Osteocyte (in vitro differentiated cells): ENCODE measurements around the gene PCGF1. TPM values are rescaled to one million over a fixed set of nuclear protein-coding genes. Genes with fewer than 3 reads are reported as not detected.
A peak's percentile ranks its signal among the peaks of the same experiment; 100 is the strongest.
"Not testable (repeated sequence)": the region's sequence is repeated elsewhere in the genome, so short reads cannot be mapped to it uniquely, and the experiment has no call there.

Source experiments
- DNase-seq: peaks from one replicate; pipeline ENCODE4 v3.0.0; 2021; ENCODE audit warnings: mixed read lengths; ENCODE audit not compliant: unreplicated experiment; ENCODE audit errors: extremely low spot score
- H3K27ac Mint-ChIP-seq: one replicate; pipeline ENCODE4 v1.8.0; 2021; ENCODE audit warnings: mild to moderate bottlenecking, mixed read lengths; ENCODE audit not compliant: unreplicated experiment
- H3K27me3 Mint-ChIP-seq: one replicate; pipeline ENCODE4 v1.8.0; 2021; ENCODE audit warnings: mixed read lengths; ENCODE audit not compliant: unreplicated experiment
- H3K36me3 Mint-ChIP-seq: one replicate; pipeline ENCODE4 v1.8.0; 2021; ENCODE audit warnings: mixed read lengths; ENCODE audit not compliant: unreplicated experiment
- H3K4me1 Mint-ChIP-seq: one replicate; pipeline ENCODE4 v1.8.0; 2021; ENCODE audit warnings: mixed read lengths; ENCODE audit not compliant: unreplicated experiment
- H3K4me3 Mint-ChIP-seq: one replicate; pipeline ENCODE4 v1.8.0; 2021; ENCODE audit warnings: mild to moderate bottlenecking, moderate library complexity, mixed read lengths; ENCODE audit not compliant: unreplicated experiment
- H3K9me3 Mint-ChIP-seq: one replicate; pipeline ENCODE4 v1.8.0; 2021; ENCODE audit warnings: mixed read lengths; ENCODE audit not compliant: unreplicated experiment
- total RNA-seq: library from RNA; stranded (reverse); gene quantifications from 2 replicates; pipeline ENCODE4 v1.2.1, GENCODE V29; 2021
- TF ChIP-seq, protein P1 (sequence below): fragments of 200-600 bp; sonication (generic); IDR thresholded peaks from 2 replicates; pipeline ENCODE4 v1.5.0; 2021; ENCODE audit warnings: antibody characterized with exemption, mild to moderate bottlenecking, moderate library complexity

Gene PCGF1
- total RNA-seq, 1 donor from 2014 or later: 32.5 TPM

DNA sequence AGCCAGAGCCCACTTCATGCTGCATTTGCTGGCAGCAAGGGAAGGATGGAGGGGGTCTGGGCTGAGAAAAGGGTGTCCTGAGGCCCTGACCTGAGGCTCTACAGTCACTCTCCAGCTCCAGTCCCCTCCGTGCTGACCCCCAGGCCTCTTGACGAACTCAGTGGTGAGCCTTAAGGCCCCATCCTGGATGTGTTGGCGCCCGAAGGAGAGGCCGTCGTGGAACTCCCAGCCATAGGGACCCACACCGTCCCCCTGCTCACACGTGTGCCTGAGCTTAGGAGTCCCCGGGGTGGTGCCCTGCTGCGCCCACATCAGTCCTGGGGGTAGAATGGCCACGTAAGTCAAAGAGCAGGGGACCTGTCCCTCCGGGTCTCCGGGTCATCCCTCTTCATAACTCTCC lies 43.1 kb downstream of the PCGF1 start:
- DNase-seq: no peak
- H3K27ac Mint-ChIP-seq: peak overlapping the region; percentile 76
- H3K4me3 Mint-ChIP-seq: peak overlapping the region; percentile 98
- H3K4me1 Mint-ChIP-seq: peaks cover 28% of the 10 kb centered on the region
- peaks cover 8% of the 10 kb centered on the region for H3K36me3 Mint-ChIP-seq
- TF ChIP-seq, protein P1, sequence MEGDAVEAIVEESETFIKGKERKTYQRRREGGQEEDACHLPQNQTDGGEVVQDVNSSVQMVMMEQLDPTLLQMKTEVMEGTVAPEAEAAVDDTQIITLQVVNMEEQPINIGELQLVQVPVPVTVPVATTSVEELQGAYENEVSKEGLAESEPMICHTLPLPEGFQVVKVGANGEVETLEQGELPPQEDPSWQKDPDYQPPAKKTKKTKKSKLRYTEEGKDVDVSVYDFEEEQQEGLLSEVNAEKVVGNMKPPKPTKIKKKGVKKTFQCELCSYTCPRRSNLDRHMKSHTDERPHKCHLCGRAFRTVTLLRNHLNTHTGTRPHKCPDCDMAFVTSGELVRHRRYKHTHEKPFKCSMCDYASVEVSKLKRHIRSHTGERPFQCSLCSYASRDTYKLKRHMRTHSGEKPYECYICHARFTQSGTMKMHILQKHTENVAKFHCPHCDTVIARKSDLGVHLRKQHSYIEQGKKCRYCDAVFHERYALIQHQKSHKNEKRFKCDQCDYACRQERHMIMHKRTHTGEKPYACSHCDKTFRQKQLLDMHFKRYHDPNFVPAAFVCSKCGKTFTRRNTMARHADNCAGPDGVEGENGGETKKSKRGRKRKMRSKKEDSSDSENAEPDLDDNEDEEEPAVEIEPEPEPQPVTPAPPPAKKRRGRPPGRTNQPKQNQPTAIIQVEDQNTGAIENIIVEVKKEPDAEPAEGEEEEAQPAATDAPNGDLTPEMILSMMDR: no peak
- H3K27me3 Mint-ChIP-seq: no peaks in the 10 kb centered on the region
- H3K9me3 Mint-ChIP-seq: no peaks in the 10 kb centered on the region

DNA sequence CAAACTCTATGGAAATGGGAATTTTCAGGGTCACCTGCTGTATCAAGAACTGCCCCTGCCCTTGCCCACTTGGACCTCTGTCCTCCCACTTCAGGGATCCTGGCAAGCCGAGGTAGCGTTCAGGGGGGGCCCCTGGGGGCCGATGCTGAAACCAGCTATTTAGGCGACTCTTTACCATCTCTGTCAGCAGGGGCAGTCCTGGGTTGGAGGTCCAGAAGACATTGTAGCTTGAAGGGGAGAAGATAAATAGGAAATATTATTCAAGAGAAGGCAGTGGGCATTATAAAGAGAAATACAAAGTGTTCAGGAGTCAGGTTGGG lies 44.7 kb downstream of the PCGF1 start:
- Mint-ChIP-seq H3K4me1 (peaks cover 30% of the 10 kb centered on the region), H3K36me3 (peaks cover 8% of the 10 kb centered on the region), H3K9me3 (no peaks in the 10 kb centered on the region), H3K4me3 (no peak overlapping the region), H3K27me3 (no peaks in the 10 kb centered on the region), H3K27ac (no peak overlapping the region)
- no peak for DNase-seq
- TF ChIP-seq, protein P1: no peak

DNA sequence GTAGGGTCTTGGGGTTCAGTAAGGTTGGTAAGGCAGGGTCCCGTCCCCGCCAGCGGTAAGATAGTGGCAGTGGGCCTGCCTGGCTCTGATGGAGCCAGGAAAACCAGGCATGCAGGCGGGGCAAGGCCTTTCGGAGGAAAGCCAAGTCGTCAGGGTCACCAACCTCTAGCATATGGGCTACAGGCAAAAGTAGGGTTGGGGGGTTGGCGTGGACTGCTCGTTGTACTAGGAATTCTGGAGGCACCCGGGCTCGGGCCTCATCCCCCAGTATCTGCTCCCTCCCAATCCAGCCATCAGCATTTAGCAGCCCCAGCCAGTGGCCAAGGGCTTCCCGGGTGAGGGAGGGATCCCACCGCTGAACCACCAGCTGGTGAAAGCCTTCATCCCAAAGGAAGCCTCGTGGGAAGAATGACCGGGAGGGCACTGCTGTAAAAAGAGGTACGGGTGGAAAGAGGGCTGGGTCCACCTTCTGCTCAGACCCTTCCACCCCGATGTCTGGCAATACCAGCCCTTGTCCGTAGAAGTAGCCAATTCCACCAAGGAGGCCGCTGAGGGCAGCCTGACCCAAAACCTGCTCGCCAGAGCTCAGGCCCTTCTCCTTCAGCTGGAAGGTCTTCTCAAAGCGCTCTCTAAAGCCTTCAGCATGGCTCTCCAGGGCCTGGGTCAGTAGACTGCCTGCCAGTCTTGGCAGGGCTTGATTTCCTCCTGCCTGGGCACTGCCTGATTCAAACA lies 45.3 kb downstream of the PCGF1 start:
- TF ChIP-seq, protein P1: no peak
- DNase-seq: no peak
- Mint-ChIP-seq H3K27me3 (no peaks in the 10 kb centered on the region), H3K36me3 (peaks cover 8% of the 10 kb centered on the region), H3K4me1 (peaks cover 31% of the 10 kb centered on the region), H3K27ac (no peak overlapping the region), H3K9me3 (no peaks in the 10 kb centered on the region), H3K4me3 (no peak overlapping the region)

DNA sequence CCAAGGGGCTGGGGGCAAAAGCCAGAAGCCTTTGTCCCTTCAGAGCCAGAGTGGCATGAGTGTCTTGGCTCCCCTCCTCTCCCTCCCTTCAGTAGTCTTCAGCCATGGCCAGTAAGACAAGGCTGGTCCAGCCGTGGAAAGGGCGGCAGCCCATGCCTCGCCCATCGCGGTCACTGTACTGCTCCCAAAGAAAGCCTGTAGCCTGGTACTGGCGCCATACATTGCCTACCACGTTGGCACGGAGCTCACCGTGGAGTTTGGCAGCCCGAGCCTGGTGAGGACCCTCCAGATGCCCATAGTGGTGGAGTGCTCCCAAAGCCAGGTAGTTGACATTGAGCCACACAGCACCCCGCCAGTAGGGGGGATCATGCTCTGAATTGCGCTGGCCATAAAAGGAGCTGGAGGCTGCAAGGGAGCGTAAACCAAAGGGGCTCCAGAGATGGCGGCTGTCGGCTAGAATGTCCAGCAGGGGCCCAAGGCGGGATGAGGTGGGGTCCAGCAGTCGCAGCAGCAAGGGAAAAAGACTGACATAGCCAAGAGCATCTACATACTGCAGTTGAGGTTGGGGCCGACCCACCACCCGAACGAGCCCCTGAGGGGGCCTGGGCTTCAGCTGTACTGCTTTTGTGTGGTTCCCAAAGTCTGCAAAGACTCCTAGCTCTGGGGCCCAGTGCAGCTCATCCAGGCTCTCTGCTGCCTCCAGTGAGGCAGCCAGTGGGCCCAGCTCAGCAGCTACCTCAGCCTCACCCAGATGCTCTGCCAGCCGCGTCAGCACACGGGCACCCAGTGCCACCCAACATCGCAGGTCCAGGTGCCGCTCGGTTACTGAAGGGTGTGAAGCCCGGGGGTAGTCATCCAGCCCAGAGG lies 46.1 kb downstream of the PCGF1 start:
- H3K27me3 Mint-ChIP-seq: no peaks in the 10 kb centered on the region
- H3K4me3 Mint-ChIP-seq: no peak overlapping the region
- no peak overlapping the region for H3K27ac Mint-ChIP-seq

DNA sequence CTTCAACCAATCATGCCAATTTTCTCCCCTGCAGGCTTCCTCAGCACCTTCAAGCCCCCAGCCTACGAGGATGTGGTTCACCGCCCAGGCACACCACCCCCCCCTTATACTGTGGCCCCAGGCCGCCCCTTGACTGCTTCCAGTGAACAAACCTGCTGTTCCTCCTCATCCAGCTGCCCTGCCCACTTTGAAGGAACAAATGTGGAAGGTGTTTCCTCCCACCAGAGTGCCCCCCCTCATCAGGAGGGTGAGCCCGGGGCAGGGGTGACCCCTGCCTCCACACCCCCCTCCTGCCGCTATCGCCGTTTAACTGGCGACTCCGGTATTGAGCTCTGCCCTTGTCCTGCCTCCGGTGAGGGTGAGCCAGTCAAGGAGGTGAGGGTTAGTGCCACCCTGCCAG lies 47.3 kb downstream of the PCGF1 start:
- H3K27ac Mint-ChIP-seq: not testable (repeated sequence)

More for the DNA sequence above, 46.1 kb downstream of the PCGF1 start:
- DNase-seq: no peak
- peaks cover 37% of the 10 kb centered on the region for H3K4me1 Mint-ChIP-seq
- TF ChIP-seq, protein P1: no peak
- peaks cover 8% of the 10 kb centered on the region for H3K36me3 Mint-ChIP-seq
- H3K9me3 Mint-ChIP-seq: no peaks in the 10 kb centered on the region

DNA sequence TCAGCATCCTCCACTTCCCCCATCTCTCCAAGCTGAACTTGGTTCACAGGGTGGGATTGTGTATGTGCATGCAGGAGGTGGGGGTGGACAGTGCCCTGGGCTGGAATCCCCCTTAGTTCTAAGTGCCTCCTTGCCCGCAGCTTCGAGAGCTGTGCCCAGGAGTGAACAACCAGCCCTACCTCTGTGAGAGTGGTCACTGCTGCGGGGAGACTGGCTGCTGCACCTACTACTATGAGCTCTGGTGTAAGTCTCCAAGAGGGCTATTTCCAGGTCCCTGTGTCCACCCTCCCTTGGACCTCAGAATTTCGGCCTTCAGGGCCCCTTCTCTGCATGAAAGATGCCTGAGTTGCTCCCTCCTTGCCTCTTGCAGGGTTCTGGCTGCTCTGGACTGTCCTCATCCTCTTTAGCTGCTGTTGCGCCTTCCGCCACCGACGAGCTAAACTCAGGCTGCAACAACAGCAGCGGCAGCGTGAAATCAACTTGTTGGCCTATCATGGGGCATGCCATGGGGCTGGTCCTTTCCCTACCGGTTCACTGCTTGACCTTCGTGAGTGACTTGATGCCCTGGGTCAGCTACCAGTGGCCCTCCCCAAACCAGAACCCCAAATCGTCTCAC lies 47.9 kb downstream of the PCGF1 start:
- Mint-ChIP-seq H3K4me3 (peak overlapping the region; percentile 99), H3K4me1 (peaks cover 45% of the 10 kb centered on the region), H3K27ac (peak overlapping the region; percentile 98)
- H3K9me3 Mint-ChIP-seq, DNase-seq, H3K27me3 Mint-ChIP-seq, H3K36me3 Mint-ChIP-seq: not testable (repeated sequence)

More for the DNA sequence above, 47.3 kb downstream of the PCGF1 start:
- not testable (repeated sequence) for H3K9me3 Mint-ChIP-seq, H3K27me3 Mint-ChIP-seq, DNase-seq, H3K36me3 Mint-ChIP-seq
- Mint-ChIP-seq H3K4me1 (peaks cover 40% of the 10 kb centered on the region), H3K4me3 (peak overlapping the region; percentile 99)
